ENCODE measurements around the gene CACNG8.

Gene CACNG8

GRCh38 chr19:53927739-53928138 is 35.0 kb upstream of the CACNG8 start:
- Histone ChIP-seq H3K14ac (ENCODE audit: low read length in 2 of 2) (no peak overlapping the region), H2BK15ac (ENCODE audit: low read depth, poor library complexity, severe bottlenecking) (no peak overlapping the region), H3K9me3 (ENCODE audit: control insufficient read depth, low read length) (no peaks in the 10 kb centered on the region), H3K18ac (ENCODE audit: low read depth in 1 of 2, low read length in 2 of 2) (no peak overlapping the region), H3K27me3 (ENCODE audit: control insufficient read depth in 1 of 2, insufficient read depth in 1 of 2, low read length in 2 of 2) (no peaks in the 10 kb centered on the region), H3K4me3 (ENCODE audit: insufficient read depth in 1 of 2, low read depth in 1 of 2, low read length in 2 of 2) (no peak overlapping the region), H3K36me3 (ENCODE audit: control insufficient read depth in 1 of 2, insufficient read depth in 2 of 2, low read depth in 1 of 2, low read length in 2 of 2) (no peaks in the 10 kb centered on the region), H2BK120ac (ENCODE audit: low read depth, low read length) (no peak overlapping the region), H3K4ac (ENCODE audit: low read depth in 1 of 2, low read length in 2 of 2) (no peak overlapping the region), H3K4me1 (ENCODE audit: control insufficient read depth, insufficient read depth, low read depth, low read length) (no peaks in the 10 kb centered on the region), H3K23ac (ENCODE audit: low read length in 2 of 2) (no peak overlapping the region), H2AFZ (ENCODE audit: low read depth, low read length) (no peak overlapping the region), H3K27ac (ENCODE audit: low read length, poor library complexity, severe bottlenecking) (no peak overlapping the region), H4K8ac (ENCODE audit: low read length) (no peak overlapping the region), H2AK5ac (ENCODE audit: low read length, severe bottlenecking) (no peak overlapping the region), H3K9ac (ENCODE audit: low read length) (no peak overlapping the region), H4K91ac (ENCODE audit: low read length) (no peak overlapping the region), H3K4me2 (ENCODE audit: low read length, poor library complexity, severe bottlenecking) (no peak overlapping the region), H2BK5ac (ENCODE audit: low read depth, low read length, poor library complexity, severe bottlenecking) (no peak overlapping the region), H2BK12ac (ENCODE audit: low read length in 2 of 2) (no peak overlapping the region), H3K79me1 (replicated peaks; ENCODE audit: low read length, poor library complexity, severe bottlenecking) (no peaks in the 10 kb centered on the region)
- 27% methylated on average over 8 of the region's 8 CpGs for WGBS
- DNase-seq, result peak; percentile 46

- no peak overlapping the region for H3K4me2 ChIP-seq (ENCODE audit: low read length, poor library complexity, severe bottlenecking)
- 58% methylated on average over 4 of the region's 7 CpGs for WGBS
Observed at GRCh38 chr19:53936029-53936428, 26.7 kb upstream of the CACNG8 start.

DNA sequence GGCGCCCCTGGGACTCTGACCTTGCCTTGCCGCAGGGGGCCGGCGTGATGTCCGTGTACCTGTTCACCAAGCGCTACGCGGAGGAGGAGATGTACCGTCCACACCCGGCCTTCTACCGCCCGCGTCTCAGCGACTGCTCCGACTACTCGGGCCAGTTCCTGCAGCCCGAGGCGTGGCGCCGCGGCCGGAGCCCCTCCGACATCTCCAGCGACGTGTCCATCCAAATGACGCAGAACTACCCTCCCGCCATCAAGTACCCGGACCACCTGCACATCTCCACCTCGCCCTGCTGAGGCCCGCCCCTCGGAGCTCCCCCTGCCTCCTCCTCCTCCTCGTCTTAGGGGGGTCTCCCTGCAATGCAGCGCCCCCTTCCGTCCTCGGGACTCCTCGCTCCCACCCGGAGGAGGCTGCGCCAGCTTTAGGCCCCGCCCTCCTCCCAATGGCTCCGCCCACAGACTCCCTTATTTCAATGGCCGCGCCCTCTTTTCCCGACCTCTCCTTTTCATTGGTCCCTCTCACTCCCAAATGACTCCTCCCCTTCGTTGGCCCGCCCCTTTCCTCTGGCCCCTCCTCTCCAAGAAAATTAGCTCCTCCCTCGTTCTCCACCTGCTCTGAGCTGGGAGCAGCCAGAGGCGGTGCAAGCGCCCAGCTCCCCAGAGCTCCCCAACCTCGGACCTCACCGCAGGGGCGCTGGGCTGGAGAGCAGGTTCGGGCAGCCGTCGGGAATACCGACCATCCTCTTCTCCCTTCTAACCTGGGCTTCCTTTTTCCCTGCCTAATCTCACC is 20.5 kb upstream of the CACNG8 start:
- H3K14ac ChIP-seq (ENCODE audit: low read length in 2 of 2), result no peak overlapping the region
- peaks cover 20 to 66% of the 10 kb centered on the region in 2 experiments for H3K27me3 ChIP-seq (ENCODE audit: control insufficient read depth in 1 of 2, insufficient read depth in 1 of 2, low read length in 2 of 2)
- peak overlapping the region; percentile 21 for H4K91ac ChIP-seq (ENCODE audit: low read length)
- no peak overlapping the region for H3K27ac ChIP-seq (ENCODE audit: low read length, poor library complexity, severe bottlenecking)
- H3K23ac ChIP-seq (ENCODE audit: low read length in 2 of 2), result no peak overlapping the region
- H2AK5ac ChIP-seq (ENCODE audit: low read length, severe bottlenecking), result no peak overlapping the region
- no peak overlapping the region for H2AFZ ChIP-seq (ENCODE audit: low read depth, low read length)
- H3K9ac ChIP-seq (ENCODE audit: low read length), result no peak overlapping the region
- H2BK5ac ChIP-seq (ENCODE audit: low read depth, low read length, poor library complexity, severe bottlenecking), result no peak overlapping the region
- H2BK12ac ChIP-seq (ENCODE audit: low read length in 2 of 2), result no peak overlapping the region
- no peak overlapping the region for H4K8ac ChIP-seq (ENCODE audit: low read length)
- no peaks in the 10 kb centered on the region for H3K4me1 ChIP-seq (ENCODE audit: control insufficient read depth, insufficient read depth, low read depth, low read length)
- no peak overlapping the region for H3K4me2 ChIP-seq (ENCODE audit: low read length, poor library complexity, severe bottlenecking)
- H2BK120ac ChIP-seq (ENCODE audit: low read depth, low read length), result no peak overlapping the region
- no peak overlapping the region for H3K18ac ChIP-seq (ENCODE audit: low read depth in 1 of 2, low read length in 2 of 2)
- no peaks in the 10 kb centered on the region for H3K79me1 ChIP-seq (replicated peaks; ENCODE audit: low read length, poor library complexity, severe bottlenecking)
- H3K9me3 ChIP-seq (ENCODE audit: control insufficient read depth, low read length), result no peaks in the 10 kb centered on the region
- DNase-seq, result no peak
- no peak overlapping the region for H3K4ac ChIP-seq (ENCODE audit: low read depth in 1 of 2, low read length in 2 of 2)
- H3K4me3 ChIP-seq (ENCODE audit: insufficient read depth in 1 of 2, low read depth in 1 of 2, low read length in 2 of 2), result no peak overlapping the region
- no peak overlapping the region for H2BK15ac ChIP-seq (ENCODE audit: low read depth, poor library complexity, severe bottlenecking)
- WGBS, result 9% methylated on average over 51 of the region's 55 CpGs
- H3K36me3 ChIP-seq (ENCODE audit: control insufficient read depth in 1 of 2, insufficient read depth in 2 of 2, low read depth in 1 of 2, low read length in 2 of 2), result no peaks in the 10 kb centered on the region

More at GRCh38 chr19:53936029-53936428, 26.7 kb upstream of the CACNG8 start:
- Histone ChIP-seq H2BK5ac (ENCODE audit: low read depth, low read length, poor library complexity, severe bottlenecking) (no peak overlapping the region), H3K79me1 (replicated peaks; ENCODE audit: low read length, poor library complexity, severe bottlenecking) (no peaks in the 10 kb centered on the region), H2AFZ (ENCODE audit: low read depth, low read length) (no peak overlapping the region), H4K91ac (ENCODE audit: low read length) (no peak overlapping the region), H3K36me3 (ENCODE audit: control insufficient read depth in 1 of 2, insufficient read depth in 2 of 2, low read depth in 1 of 2, low read length in 2 of 2) (no peaks in the 10 kb centered on the region), H4K8ac (ENCODE audit: low read length) (no peak overlapping the region), H3K4me3 (ENCODE audit: insufficient read depth in 1 of 2, low read depth in 1 of 2, low read length in 2 of 2) (no peak overlapping the region), H2AK5ac (ENCODE audit: low read length, severe bottlenecking) (no peak overlapping the region), H3K23ac (ENCODE audit: low read length in 2 of 2) (no peak overlapping the region), H3K18ac (ENCODE audit: low read depth in 1 of 2, low read length in 2 of 2) (no peak overlapping the region), H2BK120ac (ENCODE audit: low read depth, low read length) (no peak overlapping the region), H2BK12ac (ENCODE audit: low read length in 2 of 2) (no peak overlapping the region), H2BK15ac (ENCODE audit: low read depth, poor library complexity, severe bottlenecking) (no peak overlapping the region), H3K9me3 (ENCODE audit: control insufficient read depth, low read length) (no peaks in the 10 kb centered on the region), H3K27ac (ENCODE audit: low read length, poor library complexity, severe bottlenecking) (no peak overlapping the region), H3K14ac (ENCODE audit: low read length in 2 of 2) (no peak overlapping the region), H3K9ac (ENCODE audit: low read length) (no peak overlapping the region), H3K4ac (ENCODE audit: low read depth in 1 of 2, low read length in 2 of 2) (no peak overlapping the region), H3K27me3 (ENCODE audit: control insufficient read depth in 1 of 2, insufficient read depth in 1 of 2, low read length in 2 of 2) (peaks cover 0 to 14% of the 10 kb centered on the region in 2 experiments), H3K4me1 (ENCODE audit: control insufficient read depth, insufficient read depth, low read depth, low read length) (no peaks in the 10 kb centered on the region)
- DNase-seq, result no peak

- no peak overlapping the region for H3K27ac ChIP-seq (ENCODE audit: low read length, poor library complexity, severe bottlenecking)
- H2BK15ac ChIP-seq (ENCODE audit: low read depth, poor library complexity, severe bottlenecking), result no peak overlapping the region
- no peak overlapping the region for H3K9ac ChIP-seq (ENCODE audit: low read length)
- no peak overlapping the region for H3K4me2 ChIP-seq (ENCODE audit: low read length, poor library complexity, severe bottlenecking)
- no peak overlapping the region for H3K4ac ChIP-seq (ENCODE audit: low read depth in 1 of 2, low read length in 2 of 2)
- peaks cover 20 to 64% of the 10 kb centered on the region in 2 experiments for H3K27me3 ChIP-seq (ENCODE audit: control insufficient read depth in 1 of 2, insufficient read depth in 1 of 2, low read length in 2 of 2)
- H3K23ac ChIP-seq (ENCODE audit: low read length in 2 of 2), result no peak overlapping the region
- no peak overlapping the region for H2AFZ ChIP-seq (ENCODE audit: low read depth, low read length)
- no peaks in the 10 kb centered on the region for H3K4me1 ChIP-seq (ENCODE audit: control insufficient read depth, insufficient read depth, low read depth, low read length)
- 71% methylated on average over 4 of the region's 4 CpGs for WGBS
- H4K91ac ChIP-seq (ENCODE audit: low read length), result no peak overlapping the region
- no peak overlapping the region for H3K18ac ChIP-seq (ENCODE audit: low read depth in 1 of 2, low read length in 2 of 2)
- DNase-seq, result no peak
- no peak overlapping the region for H2AK5ac ChIP-seq (ENCODE audit: low read length, severe bottlenecking)
- H3K4me3 ChIP-seq (ENCODE audit: insufficient read depth in 1 of 2, low read depth in 1 of 2, low read length in 2 of 2), result no peak overlapping the region
- no peaks in the 10 kb centered on the region for H3K9me3 ChIP-seq (ENCODE audit: control insufficient read depth, low read length)
- no peak overlapping the region for H2BK120ac ChIP-seq (ENCODE audit: low read depth, low read length)
- no peak overlapping the region for H3K14ac ChIP-seq (ENCODE audit: low read length in 2 of 2)
- H4K8ac ChIP-seq (ENCODE audit: low read length), result no peak overlapping the region
- H2BK5ac ChIP-seq (ENCODE audit: low read depth, low read length, poor library complexity, severe bottlenecking), result no peak overlapping the region
- H3K79me1 ChIP-seq (replicated peaks; ENCODE audit: low read length, poor library complexity, severe bottlenecking), result no peaks in the 10 kb centered on the region
- no peak overlapping the region for H2BK12ac ChIP-seq (ENCODE audit: low read length in 2 of 2)
- H3K36me3 ChIP-seq (ENCODE audit: control insufficient read depth in 1 of 2, insufficient read depth in 2 of 2, low read depth in 1 of 2, low read length in 2 of 2), result no peaks in the 10 kb centered on the region
Observed at GRCh38 chr19:53944416-53944815, 18.3 kb upstream of the CACNG8 start.
